Lung (tissue), 12 donors: ENCODE measurements around the gene XPO5. TPM values are rescaled to one million over a fixed set of nuclear protein-coding genes. Genes with fewer than 3 reads are reported as not detected.

Experiments used
- ATAC-seq: fragments of 200-7000 bp; cut with Tn5 transposase; one replicate; pipeline ENCODE4 v1.9.1; 2020; ENCODE audit warnings: moderate number of reproducible peaks; ENCODE audit not compliant: insufficient read depth, low FRiP score
- DNase-seq, 3 donors: peaks; one replicate each; pipeline ENCODE4 v3.0.0-alpha.2; 2013 to 2017
- H3K27ac ChIP-seq, 2 donors: one replicate each; pipeline ENCODE4 v1.5.1; 2013; ENCODE audit warnings: mild to moderate bottlenecking in 2 of 2, moderate library complexity in 2 of 2, control low read depth in 1 of 2, inconsistent platforms in 1 of 2, low read depth in 1 of 2, low read length in 1 of 2
- H3K27me3 ChIP-seq, 3 donors: one replicate each; pipeline ENCODE4 v1.5.1; 2013; ENCODE audit warnings: low read length in 2 of 3; ENCODE audit not compliant: control insufficient read depth in 3 of 3, insufficient read depth in 3 of 3
- H3K36me3 ChIP-seq, 4 donors: one replicate each; pipeline ENCODE4 v1.5.1; 2013; ENCODE audit warnings: low read length in 4 of 4, mild to moderate bottlenecking in 1 of 4, moderate library complexity in 1 of 4; ENCODE audit not compliant: control insufficient read depth in 4 of 4, insufficient read depth in 4 of 4
- H3K4me1 ChIP-seq, 5 donors: one replicate each; pipeline ENCODE4 v1.5.1; 2013; ENCODE audit warnings: low read length in 5 of 5, mild to moderate bottlenecking in 2 of 5, moderate library complexity in 1 of 5; ENCODE audit not compliant: control insufficient read depth in 5 of 5, insufficient read depth in 5 of 5
- H3K4me3 ChIP-seq: one replicate; pipeline ENCODE4 v1.5.1; 2013; ENCODE audit warnings: mild to moderate bottlenecking, control low read depth, moderate library complexity
- H3K9ac ChIP-seq, 2 donors: one replicate each; pipeline ENCODE4 v1.5.1; 2013; ENCODE audit warnings: low read length in 2 of 2, control low read depth in 1 of 2; ENCODE audit not compliant: insufficient read depth in 1 of 2
- H3K9me3 ChIP-seq, 4 donors: one replicate each; pipeline ENCODE4 v1.5.1; 2013; ENCODE audit warnings: low read length in 3 of 4, mild to moderate bottlenecking in 1 of 4, moderate library complexity in 1 of 4; ENCODE audit not compliant: control insufficient read depth in 4 of 4, insufficient read depth in 3 of 4
- WGBS, 2 donors: extraction: QIAGEN DNeasy Blood & Tissue Kit; methylation state at CpG; one replicate each; pipeline ENCODE4 v1.1.7; 2013; 5-methylcytosine and 5-hydroxymethylcytosine counted together
- polyA plus RNA-seq, 2 donors: library from polyadenylated mRNA; stranded (reverse); fragments of 200-250 nt; gene quantifications; one replicate each; pipeline ENCODE4 v1.2.1, GENCODE V29; 2013
- total RNA-seq, 2 donors: library from RNA; depleted of rRNA in 1 of 2; stranded (reverse); fragments of >200 nt in 1 of 2; gene quantifications; one replicate each; pipeline ENCODE4 v1.2.1, GENCODE V29; 2014 to 2021
- TF ChIP-seq, protein P1 (sequence below): IDR thresholded peaks from 2 replicates; pipeline ENCODE4 v1.5.1; 2012; ENCODE audit warnings: mild to moderate bottlenecking; ENCODE audit errors: control extremely low read depth, extremely low read depth
- donor health status: control.
- donor health status: control.
- donor health status: Bipolar disorder and iron deficiency.
- donor health status: healthy.
- donor health status: DM: yes; HTN: yes; CAD: no.

XPO5 gene
- total and polyA plus RNA-seq, 4 donors = 9.3 to 30.1 (median 16.3) TPM

DNA sequence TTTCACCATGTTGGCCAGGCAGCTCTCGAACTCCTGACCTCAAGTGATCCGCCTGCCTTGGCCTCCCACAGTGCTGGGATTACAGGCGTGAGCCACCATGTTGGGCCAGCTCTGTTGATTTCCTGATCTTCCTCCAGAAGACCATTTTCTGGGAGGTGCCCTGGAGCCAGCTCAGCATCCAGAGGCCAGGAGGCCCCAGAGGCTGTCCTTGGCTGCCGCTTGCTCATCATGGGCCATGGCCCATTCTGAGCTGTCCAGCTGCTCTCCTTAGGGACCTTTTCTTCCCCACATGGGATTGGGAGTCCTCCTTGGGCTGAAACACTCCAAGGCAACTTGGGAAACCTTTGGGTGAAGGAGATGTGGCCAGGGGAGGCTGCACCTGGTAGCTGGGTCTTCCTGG, 81.1 kb downstream of the XPO5 start:
- DNase-seq = no peak
- H3K9me3 ChIP-seq = no peaks in the 10 kb centered on the region
- 92 to 93% methylated on average over 4 of the region's 4 CpGs for WGBS, 2 donors
- peaks cover 5 to 37% (median 12%) of the 10 kb centered on the region in 5 donors for H3K4me1 ChIP-seq
- ATAC-seq = no peak
- H3K9ac ChIP-seq = no peak overlapping the region
- TF ChIP-seq, protein P1, sequence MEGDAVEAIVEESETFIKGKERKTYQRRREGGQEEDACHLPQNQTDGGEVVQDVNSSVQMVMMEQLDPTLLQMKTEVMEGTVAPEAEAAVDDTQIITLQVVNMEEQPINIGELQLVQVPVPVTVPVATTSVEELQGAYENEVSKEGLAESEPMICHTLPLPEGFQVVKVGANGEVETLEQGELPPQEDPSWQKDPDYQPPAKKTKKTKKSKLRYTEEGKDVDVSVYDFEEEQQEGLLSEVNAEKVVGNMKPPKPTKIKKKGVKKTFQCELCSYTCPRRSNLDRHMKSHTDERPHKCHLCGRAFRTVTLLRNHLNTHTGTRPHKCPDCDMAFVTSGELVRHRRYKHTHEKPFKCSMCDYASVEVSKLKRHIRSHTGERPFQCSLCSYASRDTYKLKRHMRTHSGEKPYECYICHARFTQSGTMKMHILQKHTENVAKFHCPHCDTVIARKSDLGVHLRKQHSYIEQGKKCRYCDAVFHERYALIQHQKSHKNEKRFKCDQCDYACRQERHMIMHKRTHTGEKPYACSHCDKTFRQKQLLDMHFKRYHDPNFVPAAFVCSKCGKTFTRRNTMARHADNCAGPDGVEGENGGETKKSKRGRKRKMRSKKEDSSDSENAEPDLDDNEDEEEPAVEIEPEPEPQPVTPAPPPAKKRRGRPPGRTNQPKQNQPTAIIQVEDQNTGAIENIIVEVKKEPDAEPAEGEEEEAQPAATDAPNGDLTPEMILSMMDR = no peak
- peaks cover 2 to 16% (median 16%) of the 10 kb centered on the region in 4 donors for H3K36me3 ChIP-seq
- H3K27ac ChIP-seq = no peak overlapping the region
- no peak overlapping the region for H3K4me3 ChIP-seq
- H3K27me3 ChIP-seq = no peaks in the 10 kb centered on the region

- WGBS, 2 donors = 92 to 95% methylated on average over 6 of the region's 6 CpGs
- no peaks in the 10 kb centered on the region for H3K27me3 ChIP-seq
- H3K36me3 ChIP-seq = peaks cover 2 to 13% (median 12%) of the 10 kb centered on the region in 4 donors
- TF ChIP-seq, protein P1 = no peak
- H3K9ac ChIP-seq = no peak overlapping the region
- H3K4me1 ChIP-seq = peaks cover 5 to 37% (median 12%) of the 10 kb centered on the region in 5 donors
- H3K27ac ChIP-seq = no peak overlapping the region
- H3K9me3 ChIP-seq = no peaks in the 10 kb centered on the region
- ATAC-seq (no peak), DNase-seq (no peak)
- no peak overlapping the region for H3K4me3 ChIP-seq
Observed at GRCh38 chr6:43494321-43494720, 81.5 kb downstream of the XPO5 start.

- Histone ChIP-seq H3K4me1 (peaks cover 5 to 33% (median 12%) of the 10 kb centered on the region in 5 donors), H3K36me3 (peaks cover 2 to 8% (median 7%) of the 10 kb centered on the region in 4 donors), H3K4me3 (no peak overlapping the region), H3K9me3 (no peaks in the 10 kb centered on the region), H3K9ac (no peak overlapping the region), H3K27me3 (no peaks in the 10 kb centered on the region), H3K27ac (no peak overlapping the region)
- DNase-seq (no peak), ATAC-seq (no peak)
- 93 to 96% methylated on average over 7 of the region's 7 CpGs for WGBS, 2 donors
- TF ChIP-seq, protein P1 = no peak
Observed at GRCh38 chr6:43493833-43494232, 82.0 kb downstream of the XPO5 start.

DNA sequence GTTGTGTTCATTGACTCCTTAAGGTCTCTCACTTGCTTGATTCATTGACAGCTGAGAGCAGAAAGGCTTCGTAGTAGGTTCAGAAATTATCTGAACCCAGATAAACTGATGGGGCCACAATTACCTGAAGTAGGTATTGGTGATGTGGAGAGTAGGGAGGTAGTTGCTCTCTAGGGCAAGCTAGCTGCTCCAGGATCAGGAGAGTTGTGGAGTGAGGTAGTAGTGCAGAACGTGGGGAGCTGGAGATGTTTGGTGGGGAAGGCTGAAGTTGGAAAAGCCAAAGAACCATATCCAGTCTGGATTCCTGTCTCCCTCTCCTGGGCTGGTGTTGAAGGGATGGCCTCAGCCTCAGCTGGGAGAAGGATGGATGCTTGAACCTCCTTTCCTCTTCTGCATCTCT, 82.6 kb downstream of the XPO5 start:
- DNase-seq = no peak
- no peaks in the 10 kb centered on the region for H3K9me3 ChIP-seq
- TF ChIP-seq, protein P1 = no peak
- peaks cover 5 to 31% (median 12%) of the 10 kb centered on the region in 5 donors for H3K4me1 ChIP-seq
- H3K36me3 ChIP-seq = peaks cover 0 to 5% (median 3%) of the 10 kb centered on the region in 4 donors
- H3K4me3 ChIP-seq = no peak overlapping the region
- H3K27me3 ChIP-seq = no peaks in the 10 kb centered on the region
- H3K9ac ChIP-seq = no peak overlapping the region
- 90 to 91% methylated on average over 2 of the region's 2 CpGs for WGBS, 2 donors
- H3K27ac ChIP-seq = no peak overlapping the region
- ATAC-seq = no peak
